ENCODE data around the gene RALGPS1. TPM values are rescaled to one million over a fixed set of nuclear protein-coding genes. Genes with fewer than 3 reads are reported as not detected.

The RALGPS1 gene
- total and polyA plus RNA-seq, 2 experiments from 2014 or later: 13.1 to 22.1 TPM

GRCh38 chr9:126974594-126974993 lies 60.0 kb downstream of the RALGPS1 start:
- Histone ChIP-seq H3K9me3 (ENCODE audit: low read depth) (no peaks in the 10 kb centered on the region), H2AFZ (no peak overlapping the region), H3K79me2 (no peaks in the 10 kb centered on the region), H3K4me3 (no peak overlapping the region), H3K27me3 (no peaks in the 10 kb centered on the region), H4K20me1 (ENCODE audit: insufficient read depth, poor library complexity, severe bottlenecking) (no peaks in the 10 kb centered on the region), H3K4me1 (ENCODE audit: insufficient read depth) (no peaks in the 10 kb centered on the region), H3K4me2 (no peak overlapping the region), H3K36me3 (replicated peaks; ENCODE audit: insufficient read depth, low read depth) (no peaks in the 10 kb centered on the region), H3K9me2 (replicated peaks; ENCODE audit: insufficient read depth) (no peaks in the 10 kb centered on the region), H3K27ac (no peak overlapping the region)
- TF ChIP-seq EZH2phosphoT487 (IDR thresholded peaks at IDR 0.05; ENCODE audit: low read depth, severe bottlenecking, unreplicated experiment) (no peak), CTCF (IDR thresholded peaks at IDR 0.05; ENCODE audit: poor library complexity) (no peak), EZH2 (IDR thresholded peaks at IDR 0.05; ENCODE audit: borderline replicate concordance) (no peak)
- DNase-seq (ENCODE audit: low spot score): no peak
- 75% methylated on average over 6 of the region's 6 CpGs for WGBS (ENCODE audit: low lambda C conversion rate, missing lambda C conversion rate)

- H4K20me1 ChIP-seq (ENCODE audit: insufficient read depth, poor library complexity, severe bottlenecking): no peaks in the 10 kb centered on the region
- H3K79me2 ChIP-seq: no peaks in the 10 kb centered on the region
- no peak overlapping the region for H3K4me3 ChIP-seq
- no peak for DNase-seq (ENCODE audit: low spot score)
- H3K27ac ChIP-seq: no peak overlapping the region
- no peaks in the 10 kb centered on the region for H3K9me3 ChIP-seq (ENCODE audit: low read depth)
- H3K27me3 ChIP-seq: no peaks in the 10 kb centered on the region
- no peaks in the 10 kb centered on the region for H3K4me1 ChIP-seq (ENCODE audit: insufficient read depth)
- H3K4me2 ChIP-seq: no peak overlapping the region
- H3K36me3 ChIP-seq (replicated peaks; ENCODE audit: insufficient read depth, low read depth): no peaks in the 10 kb centered on the region
- 82% methylated on average over 8 of the region's 8 CpGs for WGBS (ENCODE audit: low lambda C conversion rate, missing lambda C conversion rate)
- no peaks in the 10 kb centered on the region for H3K9me2 ChIP-seq (replicated peaks; ENCODE audit: insufficient read depth)
- no peak overlapping the region for H2AFZ ChIP-seq
- TF ChIP-seq EZH2 (IDR thresholded peaks at IDR 0.05; ENCODE audit: borderline replicate concordance) (no peak), EZH2phosphoT487 (IDR thresholded peaks at IDR 0.05; ENCODE audit: low read depth, severe bottlenecking, unreplicated experiment) (no peak), CTCF (IDR thresholded peaks at IDR 0.05; ENCODE audit: poor library complexity) (no peak)
Observed at GRCh38 chr9:126975327-126976220, 61.0 kb downstream of the RALGPS1 start.

GRCh38 chr9:126979461-126979860 lies 64.9 kb downstream of the RALGPS1 start:
- Histone ChIP-seq H3K4me1 (ENCODE audit: insufficient read depth) (no peaks in the 10 kb centered on the region), H3K36me3 (replicated peaks; ENCODE audit: insufficient read depth, low read depth) (no peaks in the 10 kb centered on the region), H3K27me3 (no peaks in the 10 kb centered on the region), H3K4me2 (no peak overlapping the region), H4K20me1 (ENCODE audit: insufficient read depth, poor library complexity, severe bottlenecking) (no peaks in the 10 kb centered on the region), H3K9me2 (replicated peaks; ENCODE audit: insufficient read depth) (no peaks in the 10 kb centered on the region), H3K79me2 (no peaks in the 10 kb centered on the region), H3K27ac (no peak overlapping the region), H3K9me3 (ENCODE audit: low read depth) (no peaks in the 10 kb centered on the region), H2AFZ (no peak overlapping the region), H3K4me3 (no peak overlapping the region)
- TF ChIP-seq EZH2phosphoT487 (IDR thresholded peaks at IDR 0.05; ENCODE audit: low read depth, severe bottlenecking, unreplicated experiment): no peak
- TF ChIP-seq EZH2 (IDR thresholded peaks at IDR 0.05; ENCODE audit: borderline replicate concordance): no peak
- no peak for TF ChIP-seq CTCF (IDR thresholded peaks at IDR 0.05; ENCODE audit: poor library complexity)
- 69% methylated on average over 5 of the region's 5 CpGs for WGBS (ENCODE audit: low lambda C conversion rate, missing lambda C conversion rate)
- no peak for DNase-seq (ENCODE audit: low spot score)
